Neural cell (in vitro differentiated cells): ENCODE measurements around the gene TOX2. TPM values are rescaled to one million over a fixed set of nuclear protein-coding genes. Genes with fewer than 3 reads are reported as not detected.

Source experiments
- H2AFZ ChIP-seq: fragments of 200-600, 300-800 bp; sonication (generic), shearing (Covaris generic); 2 replicates; pipeline ENCODE4 v1.6.0; 2014; ENCODE audit warnings: low read depth, mild to moderate bottlenecking, antibody characterized with exemption, low read length, moderate library complexity
- H3F3A ChIP-seq: fragments of 200-600 bp; shearing (Covaris generic); 2 replicates; pipeline ENCODE4 v1.6.1; 2016; ENCODE audit warnings: mild to moderate bottlenecking, moderate library complexity, mixed read lengths, antibody characterized with exemption, low read length; ENCODE audit not compliant: insufficient read depth, poor library complexity, severe bottlenecking
- H3K27ac ChIP-seq: fragments of 200-600, 300-800 bp; sonication (generic), shearing (Covaris generic); 2 replicates; pipeline ENCODE4 v1.5.1; 2014; ENCODE audit warnings: mild to moderate bottlenecking, low read length, moderate library complexity
- H3K27me3 ChIP-seq: fragments of 300-800, 200-600 bp; sonication (generic), shearing (Covaris generic); 2 replicates; pipeline ENCODE4 v1.6.0; 2014; ENCODE audit warnings: mild to moderate bottlenecking, low read depth, low read length, moderate library complexity; ENCODE audit not compliant: insufficient read depth
- H3K36me3 ChIP-seq: fragments of 300-800, 200-600 bp; sonication (generic), shearing (Covaris generic); 2 replicates; pipeline ENCODE4 v1.5.1; 2014; ENCODE audit warnings: mild to moderate bottlenecking, antibody characterized with exemption, low read length, moderate library complexity; ENCODE audit not compliant: insufficient read depth
- H3K4me2 ChIP-seq: fragments of 300-800, 200-600 bp; sonication (generic), shearing (Covaris generic); 2 replicates; pipeline ENCODE4 v1.6.0; 2014; ENCODE audit warnings: mild to moderate bottlenecking, low read length
- H3K4me3 ChIP-seq: fragments of 300-800, 200-600 bp; sonication (generic), shearing (Covaris generic); 2 replicates; pipeline ENCODE4 v1.5.1; 2014; ENCODE audit warnings: mild to moderate bottlenecking, low read length, moderate library complexity
- H3K79me2 ChIP-seq: fragments of 200-600 bp; shearing (Covaris generic); replicated peaks from 2 replicates; pipeline ENCODE4 v1.6.0; 2014; ENCODE audit warnings: mild to moderate bottlenecking, low read length, moderate library complexity; ENCODE audit not compliant: insufficient read depth
- H3K9ac ChIP-seq: fragments of 300-800, 200-600 bp; sonication (generic), shearing (Covaris generic); 2 replicates; pipeline ENCODE4 v1.6.1; 2016; ENCODE audit warnings: mild to moderate bottlenecking, low read length, mixed read lengths
- H3K9me2 ChIP-seq: fragments of 200-600 bp; shearing (Covaris generic); 2 replicates; pipeline ENCODE4 v1.6.1; 2016; ENCODE audit warnings: mild to moderate bottlenecking, low read length, mixed read lengths; ENCODE audit not compliant: insufficient read depth
- H3K9me3 ChIP-seq: fragments of 200-600, 300-800 bp; sonication (generic), shearing (Covaris generic); 2 replicates; pipeline ENCODE4 v1.6.1; 2016; ENCODE audit warnings: mild to moderate bottlenecking, mixed run types, low read length, moderate library complexity, mixed read lengths
- H4K20me1 ChIP-seq: fragments of 200-600 bp; shearing (Covaris generic); 2 replicates; pipeline ENCODE4 v1.6.1; 2016; ENCODE audit warnings: mild to moderate bottlenecking, mixed run types; ENCODE audit not compliant: insufficient read depth
- CTCF ChIP-seq: fragments of 450-650 bp; IDR thresholded peaks from 2 replicates; pipeline ENCODE4 v1.5.1; 2014; ENCODE audit warnings: antibody characterized with exemption, mild to moderate bottlenecking, moderate library complexity; ENCODE audit not compliant: poor library complexity, severe bottlenecking
- EP300 ChIP-seq: fragments of 450-650 bp; conservative IDR thresholded peaks from 2 replicates; pipeline ENCODE4 v1.6.1; 2014; ENCODE audit warnings: antibody characterized with exemption, mild to moderate bottlenecking, moderate library complexity; ENCODE audit not compliant: poor library complexity, severe bottlenecking
- EZH2 ChIP-seq: fragments of 200-600, 300-800 bp; shearing (Covaris generic), sonication (generic); IDR thresholded peaks from 2 replicates; pipeline ENCODE4 v1.6.1; 2014; ENCODE audit warnings: antibody characterized with exemption, low read length, borderline replicate concordance, mild to moderate bottlenecking; ENCODE audit not compliant: insufficient read depth, poor library complexity, severe bottlenecking
- MXI1 ChIP-seq: fragments of 450-650 bp; conservative IDR thresholded peaks from 2 replicates; pipeline ENCODE4 v1.6.1; 2014; ENCODE audit warnings: antibody characterized with exemption, mild to moderate bottlenecking; ENCODE audit not compliant: poor library complexity, severe bottlenecking
- POLR2AphosphoS5 ChIP-seq: IDR thresholded peaks from 2 replicates; pipeline ENCODE4 v1.6.1; 2012
- RAD21 ChIP-seq: fragments of 450-650 bp; conservative IDR thresholded peaks from 2 replicates; pipeline ENCODE4 v1.6.1; 2014; ENCODE audit warnings: antibody characterized with exemption, mild to moderate bottlenecking, moderate library complexity
- REST ChIP-seq: IDR thresholded peaks from 2 replicates; pipeline ENCODE4 v1.6.1; 2012; ENCODE audit warnings: borderline replicate concordance
- SMC3 ChIP-seq: fragments of 450-650 bp; conservative IDR thresholded peaks from 2 replicates; pipeline ENCODE4 v1.6.1; 2014; ENCODE audit warnings: antibody characterized with exemption, mild to moderate bottlenecking, moderate library complexity; ENCODE audit not compliant: poor library complexity
- TAF1 ChIP-seq: IDR thresholded peaks from 2 replicates; pipeline ENCODE4 v1.6.1; 2012; ENCODE audit warnings: low read depth
- polyA plus RNA-seq: library from polyadenylated mRNA; depleted of rRNA; stranded (reverse); fragments of >200 nt; gene quantifications from 2 replicates; pipeline ENCODE4 v1.2.3, GENCODE V29; 2014

Gene TOX2
- polyA plus RNA-seq, 1 donor from 2014 or later = 0.89 TPM

- H3K9ac ChIP-seq = no peak overlapping the region
- H3K27ac ChIP-seq = no peak overlapping the region
- H3F3A ChIP-seq = no peaks in the 10 kb centered on the region
- H3K36me3 ChIP-seq = no peaks in the 10 kb centered on the region
- no peaks in the 10 kb centered on the region for H3K9me3 ChIP-seq
- H4K20me1 ChIP-seq = no peaks in the 10 kb centered on the region
- H2AFZ ChIP-seq = no peak overlapping the region
- H3K9me2 ChIP-seq = no peaks in the 10 kb centered on the region
- no peaks in the 10 kb centered on the region for H3K27me3 ChIP-seq
- no peaks in the 10 kb centered on the region for H3K79me2 ChIP-seq
- H3K4me2 ChIP-seq = no peak overlapping the region
- H3K4me3 ChIP-seq = no peak overlapping the region
- TF ChIP-seq MXI1 = no peak
- no peak for TF ChIP-seq SMC3
- TF ChIP-seq TAF1 = no peak
- TF ChIP-seq EZH2 = no peak
- no peak for TF ChIP-seq POLR2AphosphoS5
- TF ChIP-seq EP300 = no peak
- no peak for TF ChIP-seq REST
- TF ChIP-seq RAD21 = no peak
- TF ChIP-seq CTCF = no peak
Observed at GRCh38 chr20:43979576-43980105, 65.0 kb downstream of the TOX2 start.

GRCh38 chr20:43981540-43981939 is 66.9 kb downstream of the TOX2 start:
- Histone ChIP-seq H3K9ac (no peak overlapping the region), H3K9me2 (no peaks in the 10 kb centered on the region), H3K4me2 (no peak overlapping the region), H3K27ac (no peak overlapping the region), H4K20me1 (no peaks in the 10 kb centered on the region), H3K79me2 (no peaks in the 10 kb centered on the region), H3K27me3 (no peaks in the 10 kb centered on the region), H3K4me3 (no peak overlapping the region), H3F3A (no peaks in the 10 kb centered on the region), H3K36me3 (no peaks in the 10 kb centered on the region), H3K9me3 (no peaks in the 10 kb centered on the region), H2AFZ (no peak overlapping the region)
- TF ChIP-seq EP300 = no peak
- TF ChIP-seq CTCF = no peak
